ENCODE measurements around the gene MED23. TPM values are rescaled to one million over a fixed set of nuclear protein-coding genes. Genes with fewer than 3 reads are reported as not detected.

Gene MED23
- total RNA-seq, 4 donors from 2014 or later, result 19.4 to 54.9 (median 35.2) TPM

DNA sequence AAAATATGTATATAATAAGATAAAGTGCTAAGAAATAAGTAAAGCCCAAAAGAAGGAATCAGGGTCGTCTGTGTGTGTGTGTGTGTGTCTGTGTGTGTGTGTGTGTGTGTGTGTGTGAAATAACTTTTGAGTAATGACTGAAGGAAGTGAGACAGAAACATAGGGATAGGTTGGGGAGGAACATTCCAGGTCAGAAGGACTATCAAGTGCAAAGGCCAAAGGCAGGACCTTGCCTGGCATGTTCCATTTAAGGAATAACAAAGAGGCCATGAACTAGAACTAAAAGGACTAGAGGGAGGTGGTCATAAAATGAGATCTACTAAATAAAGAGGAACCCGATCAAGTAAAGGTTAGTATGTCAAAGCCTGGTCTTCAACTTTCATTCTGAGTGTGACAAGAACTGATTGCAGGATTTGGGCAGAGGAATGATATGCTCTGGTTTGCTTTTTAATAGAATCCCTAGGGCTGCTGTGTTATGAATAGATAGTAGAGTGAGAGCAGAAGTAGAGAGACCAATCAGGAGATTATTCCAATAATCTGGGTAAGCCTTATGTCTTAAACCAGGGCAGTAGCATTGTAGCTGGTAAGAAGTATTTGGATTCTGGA, 15.9 kb upstream of the MED23 start:
- no peak overlapping the region for H3K27ac ChIP-seq
- H3K36me3 ChIP-seq, result no peaks in the 10 kb centered on the region
- H3K9me3 ChIP-seq, result no peaks in the 10 kb centered on the region
- no peak overlapping the region for H3K4me3 ChIP-seq
- no peaks in the 10 kb centered on the region for H3K27me3 ChIP-seq
- TF ChIP-seq, protein P1, sequence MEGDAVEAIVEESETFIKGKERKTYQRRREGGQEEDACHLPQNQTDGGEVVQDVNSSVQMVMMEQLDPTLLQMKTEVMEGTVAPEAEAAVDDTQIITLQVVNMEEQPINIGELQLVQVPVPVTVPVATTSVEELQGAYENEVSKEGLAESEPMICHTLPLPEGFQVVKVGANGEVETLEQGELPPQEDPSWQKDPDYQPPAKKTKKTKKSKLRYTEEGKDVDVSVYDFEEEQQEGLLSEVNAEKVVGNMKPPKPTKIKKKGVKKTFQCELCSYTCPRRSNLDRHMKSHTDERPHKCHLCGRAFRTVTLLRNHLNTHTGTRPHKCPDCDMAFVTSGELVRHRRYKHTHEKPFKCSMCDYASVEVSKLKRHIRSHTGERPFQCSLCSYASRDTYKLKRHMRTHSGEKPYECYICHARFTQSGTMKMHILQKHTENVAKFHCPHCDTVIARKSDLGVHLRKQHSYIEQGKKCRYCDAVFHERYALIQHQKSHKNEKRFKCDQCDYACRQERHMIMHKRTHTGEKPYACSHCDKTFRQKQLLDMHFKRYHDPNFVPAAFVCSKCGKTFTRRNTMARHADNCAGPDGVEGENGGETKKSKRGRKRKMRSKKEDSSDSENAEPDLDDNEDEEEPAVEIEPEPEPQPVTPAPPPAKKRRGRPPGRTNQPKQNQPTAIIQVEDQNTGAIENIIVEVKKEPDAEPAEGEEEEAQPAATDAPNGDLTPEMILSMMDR (IDR thresholded peaks at IDR 0.05), result no peak
- no peak for TF ChIP-seq POLR2A (IDR thresholded peaks at IDR 0.05)
- no peak for TF ChIP-seq POLR2AphosphoS5 (IDR thresholded peaks at IDR 0.05)
- no peak for TF ChIP-seq EP300 (IDR thresholded peaks at IDR 0.05)
- no peak for DNase-seq (ENCODE audit: low spot score in 2 of 2)
- WGBS, result 81% methylated on average over 2 of the region's 2 CpGs
- H3K4me1 ChIP-seq, result peaks cover 9% of the 10 kb centered on the region

DNA sequence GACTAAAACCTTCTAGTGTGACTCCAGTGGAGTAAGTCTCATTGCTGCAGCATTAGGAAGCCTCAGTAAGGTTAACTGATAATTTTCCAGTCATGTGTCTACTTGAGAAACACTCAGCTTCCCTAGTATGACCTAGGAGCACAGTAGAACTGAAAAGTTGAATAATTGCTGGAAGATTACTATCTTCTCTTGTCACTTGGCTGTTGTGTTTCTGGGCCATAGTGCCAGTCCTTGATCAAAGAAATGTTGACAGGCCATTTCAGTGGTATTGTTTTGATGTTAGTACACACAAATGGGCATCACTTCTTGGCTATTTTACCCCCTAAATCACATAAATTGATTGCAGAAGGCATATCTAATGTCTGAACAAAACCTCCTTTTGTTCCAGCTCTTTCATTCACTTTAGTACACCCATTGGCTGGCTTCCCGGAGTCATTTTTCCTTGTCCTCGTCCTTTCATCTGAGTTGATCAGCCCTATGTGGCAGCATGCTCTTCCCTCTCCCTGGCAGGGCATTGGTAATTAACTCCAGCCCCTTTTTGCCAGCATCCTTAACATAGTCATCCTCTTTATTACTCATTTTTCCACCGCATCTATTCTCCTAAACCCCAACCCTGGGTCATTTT, 15.1 kb upstream of the MED23 start:
- Histone ChIP-seq H3K27me3 (no peaks in the 10 kb centered on the region), H3K4me1 (peaks cover 9% of the 10 kb centered on the region), H3K4me3 (no peak overlapping the region), H3K9me3 (no peaks in the 10 kb centered on the region), H3K27ac (no peak overlapping the region), H3K36me3 (no peaks in the 10 kb centered on the region)
- WGBS, result 36% methylated on average over 3 of the region's 3 CpGs
- no peak for DNase-seq (ENCODE audit: low spot score in 2 of 2)
- TF ChIP-seq POLR2A (IDR thresholded peaks at IDR 0.05) (no peak), POLR2AphosphoS5 (IDR thresholded peaks at IDR 0.05) (no peak), EP300 (IDR thresholded peaks at IDR 0.05) (no peak)
- TF ChIP-seq, protein P1 (IDR thresholded peaks at IDR 0.05), result no peak

DNA sequence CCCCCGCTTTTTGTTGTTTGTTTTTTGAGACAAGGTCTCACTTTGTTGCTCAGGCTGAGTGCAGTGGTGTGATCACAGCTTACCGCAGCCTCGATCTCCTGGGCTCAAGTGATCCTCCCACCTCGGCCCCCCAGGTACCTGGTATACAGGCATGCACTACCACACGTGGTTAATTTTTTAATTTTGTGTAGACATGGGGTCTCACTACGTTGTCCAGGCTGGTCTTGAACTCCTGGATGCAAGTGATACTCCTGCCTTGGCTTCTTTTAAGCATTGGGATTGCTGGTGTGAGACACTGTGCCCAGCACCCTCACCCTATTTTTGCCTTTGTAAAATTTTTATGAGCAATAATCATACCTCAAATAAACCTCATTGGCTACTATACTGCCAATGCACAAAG, 14.5 kb upstream of the MED23 start:
- no peak for DNase-seq (ENCODE audit: low spot score in 2 of 2)
- H3K9me3 ChIP-seq, result no peaks in the 10 kb centered on the region
- no peak overlapping the region for H3K4me3 ChIP-seq
- WGBS, result 85% methylated on average over 6 of the region's 6 CpGs
- peaks cover 9% of the 10 kb centered on the region for H3K4me1 ChIP-seq
- no peak overlapping the region for H3K27ac ChIP-seq
- H3K36me3 ChIP-seq, result no peaks in the 10 kb centered on the region
- no peaks in the 10 kb centered on the region for H3K27me3 ChIP-seq
- TF ChIP-seq, protein P1 (IDR thresholded peaks at IDR 0.05), result no peak
- no peak for TF ChIP-seq POLR2AphosphoS5 (IDR thresholded peaks at IDR 0.05)
- TF ChIP-seq EP300 (IDR thresholded peaks at IDR 0.05), result no peak

DNA sequence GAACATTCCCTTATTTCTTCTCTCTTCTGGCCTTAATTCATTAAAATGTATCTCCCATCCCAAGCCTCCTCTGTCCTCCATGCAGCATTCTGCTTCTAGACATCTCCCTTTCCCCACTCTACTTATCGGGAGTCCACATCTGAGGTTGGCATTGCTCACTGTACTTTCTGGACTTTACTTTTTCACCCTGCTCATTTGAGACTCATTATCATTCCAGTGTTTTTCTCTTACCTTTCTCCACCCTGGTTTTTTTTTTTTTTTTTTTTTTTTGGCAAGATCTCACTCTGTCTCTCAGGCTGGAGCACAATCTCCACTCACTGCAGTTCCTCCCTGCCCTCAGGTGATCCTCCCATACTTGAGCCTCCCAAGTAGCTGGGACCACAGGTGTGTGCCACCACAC, 13.5 kb upstream of the MED23 start:
- TF ChIP-seq EP300 (IDR thresholded peaks at IDR 0.05), result no peak
- H3K9me3 ChIP-seq, result no peaks in the 10 kb centered on the region

DNA sequence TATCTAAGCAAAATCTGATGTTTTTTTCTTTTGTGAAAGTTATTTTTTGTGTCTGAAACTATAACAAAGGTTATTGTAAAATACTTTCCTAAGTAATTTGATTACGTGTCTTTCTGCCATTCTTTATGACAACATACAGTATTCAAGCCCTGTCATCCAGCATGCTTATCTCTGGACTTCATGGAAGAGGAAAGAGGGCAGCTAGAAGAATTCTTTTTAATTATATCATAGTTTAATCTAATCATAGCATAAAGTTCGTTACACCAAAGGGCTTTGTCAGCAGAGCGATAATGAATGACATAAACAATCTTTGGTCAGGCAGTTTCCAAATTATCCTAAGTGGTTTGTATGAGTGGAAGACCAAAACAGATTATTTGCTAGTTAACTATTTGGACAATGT, 12.5 kb upstream of the MED23 start:
- TF ChIP-seq POLR2A (IDR thresholded peaks at IDR 0.05) (no peak), EP300 (IDR thresholded peaks at IDR 0.05) (no peak), POLR2AphosphoS5 (IDR thresholded peaks at IDR 0.05) (no peak)
- TF ChIP-seq, protein P1 (IDR thresholded peaks at IDR 0.05), result no peak
- WGBS, result 86% methylated on average over 3 of the region's 3 CpGs
- Histone ChIP-seq H3K36me3 (no peaks in the 10 kb centered on the region), H3K4me1 (peaks cover 9% of the 10 kb centered on the region), H3K27ac (no peak overlapping the region), H3K4me3 (no peak overlapping the region), H3K9me3 (no peaks in the 10 kb centered on the region), H3K27me3 (no peaks in the 10 kb centered on the region)
- DNase-seq (ENCODE audit: low spot score in 2 of 2), result no peak

More for the DNA sequence above, 13.5 kb upstream of the MED23 start:
- no peak overlapping the region for H3K4me3 ChIP-seq
- H3K36me3 ChIP-seq, result no peaks in the 10 kb centered on the region
- no peak overlapping the region for H3K27ac ChIP-seq
- DNase-seq (ENCODE audit: low spot score in 2 of 2), result no peak
- peaks cover 9% of the 10 kb centered on the region for H3K4me1 ChIP-seq
- 90% methylated on average over 1 of the region's 1 CpG for WGBS
- no peaks in the 10 kb centered on the region for H3K27me3 ChIP-seq

All from suprapubic skin (tissue), 4 donors.